Measurements from ENCODE around the gene SPDEF. TPM values are rescaled to one million over a fixed set of nuclear protein-coding genes. Genes with fewer than 3 reads are reported as not detected.

The SPDEF gene
- total and polyA plus RNA-seq, 2 of the 13 experiments (the other 11 are each of a cell fraction or from before 2014, with no cell fraction given), result not detected

DNA sequence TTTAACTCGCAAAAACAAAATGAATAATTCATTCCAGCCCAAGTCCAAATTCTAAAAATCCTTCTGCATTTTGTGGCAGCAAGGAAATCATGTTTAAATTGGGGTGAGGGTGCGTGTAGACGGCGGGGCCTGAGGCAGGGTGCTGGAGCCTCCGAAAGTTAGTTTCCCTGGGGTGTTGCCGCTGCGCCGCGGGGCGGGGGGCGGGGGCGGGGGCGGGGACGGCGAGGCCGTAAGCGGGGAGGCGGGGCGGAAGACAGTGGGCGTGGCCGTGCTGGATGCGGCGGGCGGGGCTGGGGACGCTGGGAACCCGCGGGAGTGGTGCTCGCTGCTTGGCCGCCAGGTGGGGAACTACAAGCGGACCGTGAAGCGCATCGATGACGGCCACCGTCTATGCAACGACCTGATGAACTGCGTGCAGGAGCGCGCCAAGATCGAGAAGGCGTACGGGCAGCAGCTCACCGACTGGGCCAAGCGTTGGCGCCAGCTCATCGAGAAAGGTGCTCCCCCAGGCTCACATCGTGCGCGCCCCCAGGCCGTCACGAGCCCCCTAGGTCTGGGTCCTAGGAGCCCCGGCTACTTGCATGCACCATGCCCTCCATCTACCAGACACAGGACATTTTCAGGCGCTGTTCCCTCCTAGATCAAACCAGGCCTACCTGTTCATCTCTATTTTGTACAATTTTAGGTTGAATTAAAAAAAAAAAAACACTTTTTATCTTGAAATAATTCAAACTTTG, 29.0 kb downstream of the SPDEF start (continued):
- TF ChIP-seq, protein P1, sequence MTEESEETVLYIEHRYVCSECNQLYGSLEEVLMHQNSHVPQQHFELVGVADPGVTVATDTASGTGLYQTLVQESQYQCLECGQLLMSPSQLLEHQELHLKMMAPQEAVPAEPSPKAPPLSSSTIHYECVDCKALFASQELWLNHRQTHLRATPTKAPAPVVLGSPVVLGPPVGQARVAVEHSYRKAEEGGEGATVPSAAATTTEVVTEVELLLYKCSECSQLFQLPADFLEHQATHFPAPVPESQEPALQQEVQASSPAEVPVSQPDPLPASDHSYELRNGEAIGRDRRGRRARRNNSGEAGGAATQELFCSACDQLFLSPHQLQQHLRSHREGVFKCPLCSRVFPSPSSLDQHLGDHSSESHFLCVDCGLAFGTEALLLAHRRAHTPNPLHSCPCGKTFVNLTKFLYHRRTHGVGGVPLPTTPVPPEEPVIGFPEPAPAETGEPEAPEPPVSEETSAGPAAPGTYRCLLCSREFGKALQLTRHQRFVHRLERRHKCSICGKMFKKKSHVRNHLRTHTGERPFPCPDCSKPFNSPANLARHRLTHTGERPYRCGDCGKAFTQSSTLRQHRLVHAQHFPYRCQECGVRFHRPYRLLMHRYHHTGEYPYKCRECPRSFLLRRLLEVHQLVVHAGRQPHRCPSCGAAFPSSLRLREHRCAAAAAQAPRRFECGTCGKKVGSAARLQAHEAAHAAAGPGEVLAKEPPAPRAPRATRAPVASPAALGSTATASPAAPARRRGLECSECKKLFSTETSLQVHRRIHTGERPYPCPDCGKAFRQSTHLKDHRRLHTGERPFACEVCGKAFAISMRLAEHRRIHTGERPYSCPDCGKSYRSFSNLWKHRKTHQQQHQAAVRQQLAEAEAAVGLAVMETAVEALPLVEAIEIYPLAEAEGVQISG (CRISPR knock-in tag; IDR thresholded peaks at IDR 0.05), result peak; percentile 81
- 0 out of 2 replicates have a peak, but pooled peaks have one; percentile 35 for TF ChIP-seq KAT7 (CRISPR knock-in tag; IDR thresholded peaks at IDR 0.05; ENCODE audit: borderline replicate concordance)
- no peak for TF ChIP-seq ATM (IDR thresholded peaks at IDR 0.05; ENCODE audit: borderline replicate concordance)
- TF ChIP-seq CREB1 (IDR thresholded peaks at IDR 0.05), result peak; percentile 57
- TF ChIP-seq CREB1 (CRISPR knock-in tag; IDR thresholded peaks at IDR 0.05), result no peak
- TF ChIP-seq ZNF552 (CRISPR knock-in tag; IDR thresholded peaks at IDR 0.05; ENCODE audit: borderline replicate concordance), result 0 out of 2 replicates have a peak, but pooled peaks have one; percentile 24
- TF ChIP-seq, protein P2, sequence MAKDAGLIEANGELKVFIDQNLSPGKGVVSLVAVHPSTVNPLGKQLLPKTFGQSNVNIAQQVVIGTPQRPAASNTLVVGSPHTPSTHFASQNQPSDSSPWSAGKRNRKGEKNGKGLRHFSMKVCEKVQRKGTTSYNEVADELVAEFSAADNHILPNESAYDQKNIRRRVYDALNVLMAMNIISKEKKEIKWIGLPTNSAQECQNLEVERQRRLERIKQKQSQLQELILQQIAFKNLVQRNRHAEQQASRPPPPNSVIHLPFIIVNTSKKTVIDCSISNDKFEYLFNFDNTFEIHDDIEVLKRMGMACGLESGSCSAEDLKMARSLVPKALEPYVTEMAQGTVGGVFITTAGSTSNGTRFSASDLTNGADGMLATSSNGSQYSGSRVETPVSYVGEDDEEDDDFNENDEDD (CRISPR knock-in tag; IDR thresholded peaks at IDR 0.05; ENCODE audit: borderline replicate concordance), result peak; percentile 95
- TF ChIP-seq, protein P3, sequence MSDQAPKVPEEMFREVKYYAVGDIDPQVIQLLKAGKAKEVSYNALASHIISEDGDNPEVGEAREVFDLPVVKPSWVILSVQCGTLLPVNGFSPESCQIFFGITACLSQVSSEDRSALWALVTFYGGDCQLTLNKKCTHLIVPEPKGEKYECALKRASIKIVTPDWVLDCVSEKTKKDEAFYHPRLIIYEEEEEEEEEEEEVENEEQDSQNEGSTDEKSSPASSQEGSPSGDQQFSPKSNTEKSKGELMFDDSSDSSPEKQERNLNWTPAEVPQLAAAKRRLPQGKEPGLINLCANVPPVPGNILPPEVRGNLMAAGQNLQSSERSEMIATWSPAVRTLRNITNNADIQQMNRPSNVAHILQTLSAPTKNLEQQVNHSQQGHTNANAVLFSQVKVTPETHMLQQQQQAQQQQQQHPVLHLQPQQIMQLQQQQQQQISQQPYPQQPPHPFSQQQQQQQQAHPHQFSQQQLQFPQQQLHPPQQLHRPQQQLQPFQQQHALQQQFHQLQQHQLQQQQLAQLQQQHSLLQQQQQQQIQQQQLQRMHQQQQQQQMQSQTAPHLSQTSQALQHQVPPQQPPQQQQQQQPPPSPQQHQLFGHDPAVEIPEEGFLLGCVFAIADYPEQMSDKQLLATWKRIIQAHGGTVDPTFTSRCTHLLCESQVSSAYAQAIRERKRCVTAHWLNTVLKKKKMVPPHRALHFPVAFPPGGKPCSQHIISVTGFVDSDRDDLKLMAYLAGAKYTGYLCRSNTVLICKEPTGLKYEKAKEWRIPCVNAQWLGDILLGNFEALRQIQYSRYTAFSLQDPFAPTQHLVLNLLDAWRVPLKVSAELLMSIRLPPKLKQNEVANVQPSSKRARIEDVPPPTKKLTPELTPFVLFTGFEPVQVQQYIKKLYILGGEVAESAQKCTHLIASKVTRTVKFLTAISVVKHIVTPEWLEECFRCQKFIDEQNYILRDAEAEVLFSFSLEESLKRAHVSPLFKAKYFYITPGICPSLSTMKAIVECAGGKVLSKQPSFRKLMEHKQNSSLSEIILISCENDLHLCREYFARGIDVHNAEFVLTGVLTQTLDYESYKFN (CRISPR knock-in tag; conservative IDR thresholded peaks at IDR 0.05), result no peak
- TF ChIP-seq RXRB (CRISPR knock-in tag; IDR thresholded peaks at IDR 0.05; ENCODE audit: borderline replicate concordance), result 0 out of 2 replicates have a peak, but pooled peaks have one; percentile 42
- no peak for TF ChIP-seq LCORL (IDR thresholded peaks at IDR 0.05)
- TF ChIP-seq LCORL (CRISPR knock-in tag; IDR thresholded peaks at IDR 0.05), result peak; percentile 81
- 0 out of 2 replicates have a peak, but pooled peaks have one; percentile 22 for TF ChIP-seq ZNF709 (CRISPR knock-in tag; IDR thresholded peaks at IDR 0.05)
- TF ChIP-seq MZF1 (CRISPR knock-in tag; IDR thresholded peaks at IDR 0.05; ENCODE audit: borderline replicate concordance), result 0 out of 2 replicates have a peak, but pooled peaks have one; percentile 91
- no peak; the same call in 1 of the 2 replicates for TF ChIP-seq ETV6 (CRISPR knock-in tag; conservative IDR thresholded peaks at IDR 0.05)
- TF ChIP-seq TARDBP (CRISPR knock-in tag; IDR thresholded peaks at IDR 0.05), result peak; percentile 43; the same call in 1 of the 2 replicates
- TF ChIP-seq HDAC2 (CRISPR knock-in tag; IDR thresholded peaks at IDR 0.05), result peak; percentile 48; the same call in 1 of the 2 replicates
- no peak for TF ChIP-seq U2AF2 (IDR thresholded peaks at IDR 0.05; ENCODE audit: low read depth, low read length)
- TF ChIP-seq, protein P4, sequence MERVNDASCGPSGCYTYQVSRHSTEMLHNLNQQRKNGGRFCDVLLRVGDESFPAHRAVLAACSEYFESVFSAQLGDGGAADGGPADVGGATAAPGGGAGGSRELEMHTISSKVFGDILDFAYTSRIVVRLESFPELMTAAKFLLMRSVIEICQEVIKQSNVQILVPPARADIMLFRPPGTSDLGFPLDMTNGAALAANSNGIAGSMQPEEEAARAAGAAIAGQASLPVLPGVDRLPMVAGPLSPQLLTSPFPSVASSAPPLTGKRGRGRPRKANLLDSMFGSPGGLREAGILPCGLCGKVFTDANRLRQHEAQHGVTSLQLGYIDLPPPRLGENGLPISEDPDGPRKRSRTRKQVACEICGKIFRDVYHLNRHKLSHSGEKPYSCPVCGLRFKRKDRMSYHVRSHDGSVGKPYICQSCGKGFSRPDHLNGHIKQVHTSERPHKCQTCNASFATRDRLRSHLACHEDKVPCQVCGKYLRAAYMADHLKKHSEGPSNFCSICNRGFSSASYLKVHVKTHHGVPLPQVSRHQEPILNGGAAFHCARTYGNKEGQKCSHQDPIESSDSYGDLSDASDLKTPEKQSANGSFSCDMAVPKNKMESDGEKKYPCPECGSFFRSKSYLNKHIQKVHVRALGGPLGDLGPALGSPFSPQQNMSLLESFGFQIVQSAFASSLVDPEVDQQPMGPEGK (CRISPR knock-in tag; IDR thresholded peaks at IDR 0.05), result peak; percentile 64; the same call in 1 of the 2 replicates
- TF ChIP-seq IRF2 (CRISPR knock-in tag; IDR thresholded peaks at IDR 0.05), result peak; percentile 33; the same call in 1 of the 2 replicates

All from HepG2 (cell line).